ENCODE results near the gene YIF1B. TPM values are rescaled to one million over a fixed set of nuclear protein-coding genes. Genes with fewer than 3 reads are reported as not detected.

The YIF1B gene
- total and polyA plus RNA-seq, 2 of the 4 experiments (the other 2 are of a cell fraction) = 72.2 to 165 TPM

DNA sequence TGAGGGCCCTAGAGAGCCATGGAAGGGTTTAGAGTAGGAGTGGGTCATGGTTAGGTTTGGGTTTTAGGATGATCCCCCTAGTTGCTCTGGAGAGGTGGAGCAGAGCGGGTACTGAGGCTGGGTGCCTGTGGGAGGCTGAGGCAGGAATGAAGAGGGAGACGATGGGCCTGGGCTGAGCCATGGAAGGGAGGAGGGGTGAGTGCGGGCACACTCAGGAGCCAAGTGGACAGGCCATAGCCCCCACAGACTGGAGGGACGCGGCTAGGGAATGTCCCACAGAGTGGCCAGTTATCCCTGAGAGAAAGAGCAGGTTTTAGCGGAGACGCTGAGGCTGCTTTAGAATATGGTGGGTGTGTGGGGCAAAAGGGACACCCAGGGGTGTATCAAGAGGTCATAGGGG lies 13.9 kb upstream of the YIF1B start:
- in situ Hi-C loops (cut with MboI; ENCODE audit: low sequenced_read_pairs) (loop anchor here (5.0 to 10.0 kb wide), 2 partner anchors 97 to 435 kb away; no protein-coding TSS in a partner anchor), intact Hi-C loops (cut with micrococcal nuclease) (no loop called here), dilution Hi-C loops (cut with HindIII; ENCODE audit: low sequenced_read_pairs, unreplicated experiment) (no loop called here)
- Histone ChIP-seq H3K23ac (ENCODE audit: low read depth, low read length) (no peak overlapping the region), H4K8ac (ENCODE audit: low read depth in 2 of 2, low read length in 2 of 2) (no peak overlapping the region), H4K20me1 (ENCODE audit: insufficient read depth, low read length) (no peaks in the 10 kb centered on the region), H3K4me1 (ENCODE audit: control insufficient read depth, insufficient read depth, low read length) (no peaks in the 10 kb centered on the region), H3K4me2 (ENCODE audit: low read depth, low read length) (no peak overlapping the region), H2AK5ac (ENCODE audit: low read depth, low read length) (no peak overlapping the region), H2AFZ (replicated peaks; ENCODE audit: low read length, poor library complexity) (peak overlapping the region; percentile 58), H2AK9ac (replicated peaks; ENCODE audit: low read depth, low read length, poor library complexity) (no peak overlapping the region), H3K27ac (ENCODE audit: insufficient read depth, low read length) (no peak overlapping the region), H3K27me3 (ENCODE audit: control insufficient read depth, insufficient read depth, low read length) (no peaks in the 10 kb centered on the region), H3K9me1 (ENCODE audit: insufficient read depth, low read length) (no peaks in the 10 kb centered on the region), H3K56ac (ENCODE audit: extremely low read depth, insufficient read depth, low read length) (no peak overlapping the region), H4K5ac (ENCODE audit: low read depth, low read length) (no peak overlapping the region), H3K14ac (replicated peaks; ENCODE audit: low read depth, low read length) (no peak overlapping the region), H3K4me3 (ENCODE audit: insufficient read depth, low read depth, low read length) (no peak overlapping the region), H2BK20ac (ENCODE audit: low read depth, low read length) (no peak overlapping the region), H3K4ac (ENCODE audit: low read depth, low read length) (no peak overlapping the region), H2BK5ac (ENCODE audit: low read depth, low read length, poor library complexity, severe bottlenecking) (no peak overlapping the region), H3K18ac (ENCODE audit: low read depth, low read length) (no peak overlapping the region), H3K36me3 (ENCODE audit: control insufficient read depth, insufficient read depth, low read length) (peaks cover 18% of the 10 kb centered on the region), H2BK120ac (ENCODE audit: low read depth, low read length) (no peak overlapping the region), H3K79me1 (ENCODE audit: low read depth in 1 of 2, low read length in 2 of 2) (no peaks in the 10 kb centered on the region), H3K9ac (ENCODE audit: low read depth, low read length) (no peak overlapping the region), H2BK15ac (ENCODE audit: low read depth, low read length) (no peak overlapping the region), H4K91ac (ENCODE audit: insufficient read depth, low read depth, low read length) (no peak overlapping the region), H3K9me3 (ENCODE audit: control insufficient read depth, insufficient read depth, low read length) (no peaks in the 10 kb centered on the region)
- CTCF ChIA-PET = no interaction called here
- ATAC-seq (ENCODE audit: low read depth) = no peak
- BruUV-seq (replicated peaks) = no TSS peak
- WGBS, 2 experiments (ENCODE audit: extremely low coverage in 2 of 2, insufficient read length in 1 of 2) = 90% methylated on average over 6 of the region's 7 CpGs; no CpG with 5 or more reads in 1 of the 2 experiments
- POLR2A ChIA-PET (ENCODE audit: unreplicated experiment) = no interaction called here
- DNase-seq = no peak
- TF ChIP-seq BHLHE40 (IDR thresholded peaks at IDR 0.05; ENCODE audit: low read depth, low read length) (no peak), CEBPB (IDR thresholded peaks at IDR 0.05; ENCODE audit: low read depth, low read length) (no peak), POLR2A (IDR thresholded peaks at IDR 0.05; ENCODE audit: low read depth, low read length) (no peak)
